GM10266 (cell line): Measurements from ENCODE around the gene SYNE3.

ENCODE experiments used
- DNase-seq: peaks from one replicate; pipeline ENCODE4 v3.0.0; 2012; ENCODE audit errors: extremely low spot score
- CTCF ChIP-seq: IDR thresholded peaks from 2 replicates; pipeline ENCODE4 v1.5.1; 2012; ENCODE audit warnings: mild to moderate bottlenecking, low read depth; ENCODE audit not compliant: control insufficient read depth, insufficient read depth; ENCODE audit errors: missing control alignments

Gene SYNE3

GRCh38 chr14:95500772-95501401 lies 15.6 kb downstream of the SYNE3 start:
- TF ChIP-seq CTCF, result no peak
- no peak for DNase-seq

GRCh38 chr14:95500201-95500681 lies 16.2 kb downstream of the SYNE3 start:
- no peak for TF ChIP-seq CTCF
- DNase-seq, result no peak

- DNase-seq, result no peak
Measured at GRCh38 chr14:95499354-95499750, 17.1 kb downstream of the SYNE3 start.

DNA sequence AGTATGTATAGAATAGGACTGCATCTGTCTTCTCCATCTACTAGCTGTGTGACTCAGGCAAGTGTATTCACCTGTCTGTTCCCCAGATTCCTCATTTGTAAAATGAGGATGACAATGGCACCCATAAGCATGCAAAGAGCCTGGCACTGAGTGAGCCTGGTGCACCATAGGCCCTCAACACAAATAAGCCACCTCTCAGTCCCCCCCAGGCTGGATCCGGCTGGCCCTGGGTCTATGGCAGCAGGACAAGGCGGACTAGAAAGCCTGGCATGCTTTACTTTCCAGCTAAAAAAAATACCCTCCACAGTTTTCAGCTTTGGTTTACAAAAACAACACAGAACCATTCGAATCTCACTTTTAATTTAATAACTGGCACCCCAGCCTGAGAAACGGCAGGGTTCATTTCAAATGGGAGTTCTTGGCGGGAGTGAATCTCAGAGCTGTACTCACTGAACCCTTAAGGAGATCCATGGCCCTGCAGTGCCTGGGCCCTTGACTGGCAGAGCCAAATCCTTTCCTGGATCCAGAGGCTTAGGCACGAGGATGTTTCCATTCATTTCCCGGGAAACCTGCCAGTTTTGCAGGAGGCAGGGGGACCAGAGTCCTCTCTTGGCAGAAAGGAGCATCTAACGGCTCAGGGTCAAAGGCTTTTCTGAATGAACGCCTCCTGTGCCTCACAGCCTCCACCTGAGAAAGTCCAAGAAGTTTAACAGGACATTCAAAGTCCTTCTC lies 17.7 kb downstream of the SYNE3 start:
- no peak for DNase-seq

More at GRCh38 chr14:95499354-95499750, 17.1 kb downstream of the SYNE3 start:
- TF ChIP-seq CTCF, result no peak

GRCh38 chr14:95497561-95498011 lies 18.9 kb downstream of the SYNE3 start:
- no peak for DNase-seq

More for the DNA sequence above, 17.7 kb downstream of the SYNE3 start:
- TF ChIP-seq CTCF, result no peak

DNA sequence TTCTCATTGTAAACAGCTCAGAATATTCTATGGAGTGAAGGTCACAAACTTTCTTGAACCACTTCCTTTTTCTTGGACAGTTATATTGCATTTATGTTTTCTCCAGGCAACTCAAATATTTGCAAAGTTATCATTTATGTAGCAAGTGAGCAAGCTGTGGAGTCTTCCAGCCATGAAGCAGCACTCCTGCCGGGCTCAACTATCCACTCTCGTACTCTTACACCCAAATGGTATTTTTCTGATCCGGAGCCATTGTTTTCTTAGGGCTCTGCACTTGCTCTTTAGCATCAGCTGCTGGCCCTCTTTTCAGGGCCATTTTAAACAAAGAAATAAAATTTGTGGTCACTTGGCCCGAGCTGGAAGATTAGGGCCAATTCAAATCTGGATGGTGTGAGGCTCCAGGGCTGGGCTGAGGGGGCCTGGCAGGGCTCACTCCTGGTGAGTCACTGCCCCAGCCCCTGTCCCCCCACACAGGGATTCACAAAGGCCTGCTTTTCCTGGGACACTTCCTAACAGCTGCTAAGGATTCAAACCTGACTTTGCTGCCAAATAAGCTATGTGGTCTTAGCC lies 19.7 kb downstream of the SYNE3 start:
- no peak for DNase-seq
- no peak for TF ChIP-seq CTCF

More at GRCh38 chr14:95497561-95498011, 18.9 kb downstream of the SYNE3 start:
- TF ChIP-seq CTCF, result no peak

- DNase-seq, result no peak
- TF ChIP-seq CTCF, result no peak
Measured at GRCh38 chr14:95496111-95496681, 20.3 kb downstream of the SYNE3 start.
